ENCODE data around the gene PCDHGA1. TPM values are rescaled to one million over a fixed set of nuclear protein-coding genes. Genes with fewer than 3 reads are reported as not detected.
A peak's percentile ranks its signal among the peaks of the same experiment; 100 is the strongest.
"Not testable (repeated sequence)": the region's sequence is repeated elsewhere in the genome, so short reads cannot be mapped to it uniquely, and the experiment has no call there.

PCDHGA1 gene
- polyA plus RNA-seq, 1 experiment, result 2.2 TPM

DNA sequence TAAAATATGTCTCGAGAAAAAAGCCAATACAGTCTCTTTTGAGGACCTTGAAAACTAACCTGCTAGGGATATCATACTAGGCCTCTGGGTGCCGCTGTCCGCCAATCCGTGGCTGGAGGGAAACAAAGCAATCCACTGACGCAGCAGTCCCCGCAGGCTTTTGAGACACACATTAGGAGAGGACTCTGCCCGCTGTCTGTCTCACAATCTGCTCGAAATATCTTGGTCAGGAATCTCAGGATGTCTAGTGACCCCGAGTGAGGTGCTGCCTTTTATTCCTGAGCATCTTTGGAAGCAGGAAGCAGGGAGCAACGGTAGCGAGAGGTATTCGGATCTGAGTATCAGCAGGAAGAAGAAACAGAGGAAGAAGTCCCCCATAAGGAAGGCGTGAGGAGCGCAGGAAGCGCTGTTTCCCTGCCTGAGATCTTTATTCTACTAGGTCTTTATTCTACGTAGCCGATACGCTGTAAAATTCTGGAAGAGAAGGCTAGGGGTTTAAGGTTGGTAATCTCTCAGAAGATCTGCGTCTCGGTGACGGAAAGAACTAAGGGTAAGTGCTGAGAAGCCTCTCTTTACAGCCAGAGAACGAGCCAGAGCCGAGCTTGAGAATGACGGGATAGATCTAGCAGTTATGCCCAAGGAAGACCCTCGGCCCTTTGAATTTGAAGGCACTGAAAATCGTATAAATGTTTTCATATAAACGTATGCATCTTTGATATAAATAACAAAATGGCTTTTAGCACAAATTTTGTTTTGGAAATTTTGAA lies 4.0 kb upstream of the PCDHGA1 start:
- peak overlapping the region; percentile 71 for H3K27ac ChIP-seq (ENCODE audit: low read depth, low read length)
- ChIA-PET POLR2A (no interaction called here), CTCF (interaction anchor here (0.7 to 8.5 kb wide), 11 partner anchors 9 to 442 kb away, joined by 3 to 133 read pairs (median 6); partner anchors contain the start of genes PCDHB16, PCDHGA10, PCDHGA2 and PCDHGB3)
- TF ChIP-seq, protein P1, sequence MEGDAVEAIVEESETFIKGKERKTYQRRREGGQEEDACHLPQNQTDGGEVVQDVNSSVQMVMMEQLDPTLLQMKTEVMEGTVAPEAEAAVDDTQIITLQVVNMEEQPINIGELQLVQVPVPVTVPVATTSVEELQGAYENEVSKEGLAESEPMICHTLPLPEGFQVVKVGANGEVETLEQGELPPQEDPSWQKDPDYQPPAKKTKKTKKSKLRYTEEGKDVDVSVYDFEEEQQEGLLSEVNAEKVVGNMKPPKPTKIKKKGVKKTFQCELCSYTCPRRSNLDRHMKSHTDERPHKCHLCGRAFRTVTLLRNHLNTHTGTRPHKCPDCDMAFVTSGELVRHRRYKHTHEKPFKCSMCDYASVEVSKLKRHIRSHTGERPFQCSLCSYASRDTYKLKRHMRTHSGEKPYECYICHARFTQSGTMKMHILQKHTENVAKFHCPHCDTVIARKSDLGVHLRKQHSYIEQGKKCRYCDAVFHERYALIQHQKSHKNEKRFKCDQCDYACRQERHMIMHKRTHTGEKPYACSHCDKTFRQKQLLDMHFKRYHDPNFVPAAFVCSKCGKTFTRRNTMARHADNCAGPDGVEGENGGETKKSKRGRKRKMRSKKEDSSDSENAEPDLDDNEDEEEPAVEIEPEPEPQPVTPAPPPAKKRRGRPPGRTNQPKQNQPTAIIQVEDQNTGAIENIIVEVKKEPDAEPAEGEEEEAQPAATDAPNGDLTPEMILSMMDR (IDR thresholded peaks at IDR 0.05; ENCODE audit: low read depth, low read length), result peak; percentile 74
- peak; percentile 49 for DNase-seq (ENCODE audit: low read depth, low spot score)
- H3K27me3 ChIP-seq (ENCODE audit: control insufficient read depth, insufficient read depth, low read length), result peaks cover 7% of the 10 kb centered on the region
- peaks cover 26% of the 10 kb centered on the region for H3K9me3 ChIP-seq (ENCODE audit: control insufficient read depth, insufficient read depth, low read length)
- H3K4me3 ChIP-seq (ENCODE audit: low read depth, low read length), result peak overlapping the region; percentile 62

DNA sequence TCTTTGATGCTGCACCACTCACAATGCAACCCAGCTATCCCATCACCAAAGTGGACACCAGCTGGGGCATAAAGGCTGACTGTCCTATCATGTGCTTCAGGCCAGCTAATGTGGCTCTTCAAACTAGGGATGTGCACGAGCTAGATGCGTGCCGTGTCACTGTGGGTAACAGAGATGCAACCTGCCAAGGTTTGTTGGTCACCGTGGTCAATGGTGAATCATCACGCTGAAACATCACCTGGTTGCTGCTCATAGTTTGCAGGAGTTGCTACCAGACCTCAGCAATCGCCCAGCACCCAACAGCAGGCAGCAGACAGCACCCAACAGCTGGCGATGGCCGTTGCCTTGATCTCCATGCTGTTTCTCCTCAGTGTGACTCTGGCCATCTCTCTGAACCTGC lies 2.1 kb upstream of the PCDHGA1 start:
- TF ChIP-seq, protein P1 (IDR thresholded peaks at IDR 0.05; ENCODE audit: low read depth, low read length), result no peak
- Histone ChIP-seq H3K27ac (ENCODE audit: low read depth, low read length) (no peak overlapping the region), H3K27me3 (ENCODE audit: control insufficient read depth, insufficient read depth, low read length) (peaks cover 7% of the 10 kb centered on the region), H3K4me3 (ENCODE audit: low read depth, low read length) (no peak overlapping the region), H3K9me3 (ENCODE audit: control insufficient read depth, insufficient read depth, low read length) (peaks cover 39% of the 10 kb centered on the region)
- no peak for DNase-seq (ENCODE audit: low read depth, low spot score)
- ChIA-PET CTCF (interaction anchor here (0.9 to 8.5 kb wide), 11 partner anchors 8 to 240 kb away, joined by 3 to 133 read pairs (median 8); partner anchors contain the start of genes PCDHB10, PCDHGA2, PCDHGA3 and TAF7), POLR2A (interaction anchor here (1.9 kb wide), 1 partner anchor 8 kb away, joined by 6 read pairs; the partner anchor contains the start of gene TAF7)

DNA sequence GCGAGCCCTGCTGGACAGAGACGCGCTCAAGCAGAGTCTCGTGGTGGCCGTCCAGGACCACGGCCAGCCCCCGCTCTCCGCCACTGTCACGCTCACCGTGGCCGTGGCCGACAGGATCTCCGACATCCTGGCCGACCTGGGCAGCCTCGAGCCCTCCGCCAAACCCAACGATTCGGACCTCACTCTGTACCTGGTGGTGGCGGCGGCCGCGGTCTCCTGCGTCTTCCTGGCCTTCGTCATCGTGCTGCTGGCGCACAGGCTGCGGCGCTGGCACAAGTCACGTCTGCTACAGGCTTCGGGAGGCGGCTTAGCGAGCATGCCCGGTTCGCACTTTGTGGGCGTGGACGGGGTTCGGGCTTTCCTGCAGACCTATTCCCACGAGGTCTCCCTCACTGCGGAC lies 2.3 kb downstream of the PCDHGA1 start:
- H3K9me3 ChIP-seq (ENCODE audit: control insufficient read depth, insufficient read depth, low read length), result peaks cover 37% of the 10 kb centered on the region
- H3K27me3 ChIP-seq (ENCODE audit: control insufficient read depth, insufficient read depth, low read length); CTCF ChIA-PET; H3K4me3 ChIP-seq (ENCODE audit: low read depth, low read length); H3K27ac ChIP-seq (ENCODE audit: low read depth, low read length); DNase-seq (ENCODE audit: low read depth, low spot score); POLR2A ChIA-PET: not testable (repeated sequence)

DNA sequence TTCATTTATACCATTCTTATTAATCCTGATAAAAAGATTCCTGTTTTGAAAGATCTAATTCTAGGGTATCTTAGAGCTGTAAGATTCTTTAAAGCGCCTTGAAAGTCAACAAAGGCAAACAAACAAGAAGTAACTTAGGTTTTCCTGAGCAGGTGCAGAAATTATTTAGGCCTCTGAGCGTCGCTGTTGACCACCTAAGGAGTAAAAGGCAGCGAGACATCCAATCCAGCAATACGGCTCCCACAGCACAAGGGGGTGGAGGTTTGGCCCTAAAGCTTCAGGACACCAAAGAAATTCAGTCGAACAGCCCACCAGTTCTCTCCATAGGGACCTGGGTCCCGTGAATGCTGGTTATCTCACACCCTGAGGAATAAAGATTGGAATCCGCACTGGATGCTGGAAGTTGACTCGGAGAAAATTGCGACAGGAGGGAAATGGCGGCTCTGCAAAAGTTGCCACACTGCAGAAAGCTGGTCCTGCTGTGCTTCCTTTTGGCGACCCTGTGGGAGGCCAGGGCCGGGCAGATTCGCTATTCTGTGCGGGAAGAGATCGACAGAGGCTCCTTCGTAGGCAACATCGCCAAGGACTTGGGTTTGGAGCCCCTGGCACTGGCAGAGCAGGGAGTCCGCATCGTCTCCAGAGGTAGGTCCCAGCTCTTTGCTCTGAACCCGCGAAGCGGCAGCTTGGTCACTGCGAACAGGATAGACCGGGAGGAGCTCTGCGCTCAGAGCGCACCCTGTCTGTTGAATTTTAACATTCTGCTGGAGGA lies 8.4 kb downstream of the PCDHGA1 start, which contains the start of gene PCDHGA2:
Gene PCDHGA2 (plus strand): TSS at position 223 of the 769 bp plus-strand sequence.
- peaks cover 34% of the 10 kb centered on the region for H3K9me3 ChIP-seq (ENCODE audit: control insufficient read depth, insufficient read depth, low read length)
- POLR2A ChIA-PET, result interaction anchor here (1.2 kb wide), 1 partner anchor 18 kb away, joined by 3 read pairs; the partner anchor contains the start of gene TAF7
- H3K4me3 ChIP-seq (ENCODE audit: low read depth, low read length), result peak within 1 kb of the TSS; percentile 51
- no peak within 1 kb of the TSS for H3K27ac ChIP-seq (ENCODE audit: low read depth, low read length)
- DNase-seq (ENCODE audit: low read depth, low spot score), result no peak
- CTCF ChIA-PET, result interaction anchor here (0.6 to 3.0 kb wide), 24 partner anchors 8 to 252 kb away, joined by 3 to 57 read pairs (median 4); partner anchors contain the start of genes PCDHGA1, PCDHGA10, PCDHGB1 and PCDHGB3
- peaks cover 6% of the 10 kb centered on the region for H3K27me3 ChIP-seq (ENCODE audit: control insufficient read depth, insufficient read depth, low read length)
- TF ChIP-seq, protein P1 (IDR thresholded peaks at IDR 0.05; ENCODE audit: low read depth, low read length), result peak; percentile 57

DNA sequence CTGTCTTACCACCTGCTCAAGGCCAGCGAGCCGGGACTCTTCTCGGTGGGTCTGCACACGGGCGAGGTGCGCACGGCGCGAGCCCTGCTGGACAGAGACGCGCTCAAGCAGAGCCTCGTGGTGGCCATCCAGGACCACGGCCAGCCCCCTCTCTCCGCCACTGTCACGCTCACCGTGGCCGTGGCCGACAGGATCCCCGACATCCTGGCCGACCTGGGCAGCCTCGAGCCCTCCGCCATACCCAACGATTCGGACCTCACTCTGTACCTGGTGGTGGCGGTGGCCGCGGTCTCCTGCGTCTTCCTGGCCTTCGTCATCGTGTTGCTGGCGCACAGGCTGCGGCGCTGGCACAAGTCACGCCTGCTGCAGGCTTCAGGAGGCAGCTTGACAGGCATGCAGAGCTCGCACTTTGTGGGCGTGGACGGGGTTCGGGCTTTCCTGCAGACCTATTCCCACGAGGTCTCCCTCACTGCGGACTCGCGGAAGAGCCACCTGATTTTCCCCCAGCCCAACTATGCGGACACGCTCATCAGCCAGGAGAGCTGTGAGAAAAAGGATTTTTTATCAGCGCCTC lies 10.6 kb downstream of the PCDHGA1 start:
- CTCF ChIA-PET, result interaction anchor here (4.5 kb wide), 1 partner anchor 223 kb away, joined by 18 read pairs; no protein-coding TSS in a partner anchor
- H3K27me3 ChIP-seq (ENCODE audit: control insufficient read depth, insufficient read depth, low read length); POLR2A ChIA-PET; H3K27ac ChIP-seq (ENCODE audit: low read depth, low read length); DNase-seq (ENCODE audit: low read depth, low spot score); H3K4me3 ChIP-seq (ENCODE audit: low read depth, low read length): not testable (repeated sequence)
- peaks cover 50% of the 10 kb centered on the region for H3K9me3 ChIP-seq (ENCODE audit: control insufficient read depth, insufficient read depth, low read length)

Measured in AG04450 (cell line).